GM12892 (cell line): ENCODE results near the gene NFIL3.

ENCODE experiments used
- POLR2A ChIP-seq: IDR thresholded peaks from 2 replicates; pipeline ENCODE4 v1.6.1; 2011; ENCODE audit warnings: low read depth, low read length, control low read depth
- POLR2AphosphoS5 ChIP-seq: IDR thresholded peaks from 2 replicates; pipeline ENCODE4 v1.6.1; 2011; ENCODE audit warnings: low read depth, low read length, control low read depth

DNA sequence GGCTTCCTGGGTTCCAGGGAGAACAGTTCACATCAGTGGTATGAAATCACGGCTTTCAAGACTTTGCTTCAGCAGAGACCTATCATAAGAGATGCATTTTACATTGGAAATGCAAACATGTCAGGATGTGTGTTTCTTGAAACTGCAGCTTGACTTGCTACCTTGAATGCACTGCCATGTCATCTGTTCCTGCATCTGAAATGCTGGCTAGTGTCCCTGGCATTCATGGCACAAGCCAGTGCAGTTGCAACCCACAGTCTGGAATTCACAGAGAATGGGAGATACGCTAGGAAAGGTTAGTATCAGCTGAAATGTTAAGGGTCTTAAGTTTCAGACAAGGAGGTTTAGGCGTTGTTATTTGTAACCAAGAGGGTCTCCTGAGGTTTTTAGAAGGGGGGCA lies 24.7 kb downstream of the NFIL3 start:
- TF ChIP-seq POLR2AphosphoS5, result no peak
- TF ChIP-seq POLR2A, result no peak
